Hepatocyte (in vitro differentiated cells): Measurements from ENCODE around the gene GRID2.

ENCODE experiments used
- CTCF ChIP-seq: fragments of 200-600 bp; sonication (generic); IDR thresholded peaks from 2 replicates; pipeline ENCODE4 v1.5.1; 2016; ENCODE audit warnings: antibody characterized with exemption, mild to moderate bottlenecking; ENCODE audit not compliant: poor library complexity
- EZH2 ChIP-seq: fragments of 200-600 bp; sonication (generic); IDR thresholded peaks from 2 replicates; pipeline ENCODE4 v1.6.1; 2016; ENCODE audit warnings: antibody characterized with exemption, mild to moderate bottlenecking, borderline replicate concordance
- EZH2phosphoT487 ChIP-seq: fragments of 200-600 bp; sonication (generic); IDR thresholded peaks from one replicate; pipeline ENCODE4 v1.6.1; 2018; ENCODE audit warnings: antibody characterized with exemption, mild to moderate bottlenecking, low read depth, moderate library complexity; ENCODE audit not compliant: unreplicated experiment, severe bottlenecking

- no peak for TF ChIP-seq CTCF
- TF ChIP-seq EZH2phosphoT487, result no peak
- no peak for TF ChIP-seq EZH2
These were observed 1110.3 kb downstream of the GRID2 start for GRCh38 chr4:93414041-93414550.
